Sigmoid colon (tissue), 7 donors: ENCODE results near the gene IRF5. TPM values are rescaled to one million over a fixed set of nuclear protein-coding genes. Genes with fewer than 3 reads are reported as not detected.

Experiments used
- DNase-seq: peaks from one replicate; pipeline ENCODE4 v3.0.0-alpha.2; 2019
- H3K27ac ChIP-seq, 4 donors: fragments of 200-600 bp; sonication (generic); one replicate each; pipeline ENCODE4 v1.5.1; 2016 to 2019; ENCODE audit warnings: mild to moderate bottlenecking in 1 of 4
- H3K27me3 ChIP-seq, 3 donors: fragments of 200-600 bp; sonication (generic); one replicate each; pipeline ENCODE4 v1.5.1; 2019; ENCODE audit warnings: mild to moderate bottlenecking in 1 of 3
- H3K36me3 ChIP-seq, 4 donors: fragments of 200-600 bp; sonication (generic); one replicate each; pipeline ENCODE4 v1.5.1; 2016 to 2019
- H3K4me1 ChIP-seq, 4 donors: fragments of 200-600 bp; sonication (generic); one replicate each; pipeline ENCODE4 v1.5.1; 2017 to 2019
- H3K4me3 ChIP-seq, 4 donors: fragments of 200-600 bp; sonication (generic); one replicate each; pipeline ENCODE4 v1.5.1; 2017 to 2019; ENCODE audit warnings: mild to moderate bottlenecking in 2 of 4, moderate library complexity in 1 of 4
- H3K9me3 ChIP-seq, 4 donors: fragments of 200-600 bp in 3 of 4; sonication (generic) in 3 of 4; one replicate each; pipeline versions ENCODE4 v1.5.1 to v1.6.1; 2013 to 2019
- CTCF ChIP-seq, 4 experiments: fragments of 450-650 bp in 3 of 4; fragments of 200-600 bp in 1 of 4; IDR thresholded peaks; one replicate each; pipeline ENCODE4 v1.5.1; 2016 to 2019; ENCODE audit warnings: antibody characterized with exemption in 4 of 4, mild to moderate bottlenecking in 3 of 4, moderate library complexity in 2 of 4
- EP300 ChIP-seq, 4 donors: sonication (generic); formaldehyde crosslinking; IDR thresholded peaks; one replicate each; pipeline ENCODE4 v1.6.1; 2017; ENCODE audit warnings: antibody characterized with exemption in 4 of 4
- POLR2A ChIP-seq, 2 donors: fragments of 450-650 bp; IDR thresholded peaks; one replicate each; pipeline ENCODE4 v1.6.1; 2016; ENCODE audit warnings: antibody characterized with exemption in 2 of 2, mild to moderate bottlenecking in 2 of 2, moderate library complexity in 2 of 2
- POLR2AphosphoS5 ChIP-seq, 4 donors: sonication (generic); formaldehyde crosslinking; IDR thresholded peaks; one replicate each; pipeline ENCODE4 v1.6.1; 2017; ENCODE audit warnings: antibody characterized with exemption in 4 of 4
- WGBS, 2 donors: extraction: QIAGEN DNeasy Blood & Tissue Kit; methylation state at CpG; one replicate each; pipeline ENCODE4 v1.1.7; 2013; 5-methylcytosine and 5-hydroxymethylcytosine counted together
- intact Hi-C: fragments of 100-400 bp; cut with DNase I; formaldehyde crosslinking; loops from one replicate; pipeline ENCODE4 v1.15.1; 2023
- polyA plus RNA-seq, 3 donors: library from polyadenylated mRNA; stranded (reverse); fragments of 200-250 nt; gene quantifications; one replicate each; pipeline ENCODE4 v1.2.3, GENCODE V29; 2013
- total RNA-seq, 4 donors: library from RNA; depleted of rRNA; stranded (reverse); fragments of >200 nt; gene quantifications; one replicate each; pipeline ENCODE4 v1.1.0, GENCODE V29; 2016
- donor health status: healthy with polysubstance abuse.
- donor health status: Bipolar disorder and iron deficiency.
- donor health status: healthy.

The IRF5 gene
- total and polyA plus RNA-seq, 7 donors = 4.6 to 15.3 (median 6.6) TPM

DNA sequence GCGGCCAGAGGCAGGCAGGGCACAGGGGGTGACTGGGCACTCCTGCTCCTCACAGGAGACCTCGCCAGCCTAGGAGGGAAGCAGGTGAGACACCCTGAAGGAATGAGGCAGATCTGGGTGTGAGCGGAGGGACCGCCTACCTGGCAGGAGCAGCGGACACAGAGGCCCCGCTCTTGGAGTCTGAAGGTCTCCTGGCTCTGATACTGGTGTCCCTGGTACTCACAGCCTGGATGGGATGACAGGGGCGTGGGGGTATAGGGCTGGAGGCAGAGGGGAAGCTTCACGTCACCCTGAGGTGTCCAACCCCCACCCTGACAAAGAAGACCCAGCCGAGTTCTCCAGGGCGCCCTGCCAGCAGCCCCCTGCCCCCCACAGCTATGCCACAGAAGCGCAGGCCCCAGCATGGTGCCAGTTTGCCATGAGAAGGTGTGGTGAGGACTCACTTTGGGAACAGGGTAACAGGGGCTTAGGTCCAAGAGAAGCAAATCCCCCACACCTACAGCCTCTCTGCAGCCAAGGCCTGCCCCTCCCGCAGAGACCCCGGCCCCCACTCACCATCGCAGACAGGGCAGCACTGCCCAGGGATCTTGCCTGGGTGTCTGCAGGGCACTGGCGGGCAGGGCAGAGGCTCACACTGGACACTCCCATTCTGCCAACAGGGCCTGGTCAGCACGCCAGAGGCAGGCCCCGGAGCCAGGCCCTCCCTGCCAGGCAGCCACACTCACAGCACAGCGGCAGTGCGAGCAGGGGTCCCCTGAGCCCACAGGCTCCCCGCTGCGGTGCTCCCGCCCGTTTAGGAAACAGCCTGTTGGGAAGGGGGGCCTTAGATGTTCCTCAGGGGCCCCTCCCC, 44.3 kb upstream of the IRF5 start:
- TF ChIP-seq EP300 (IDR thresholded peaks at IDR 0.05) = no peak
- TF ChIP-seq POLR2A (IDR thresholded peaks at IDR 0.05) = no peak
- TF ChIP-seq POLR2AphosphoS5 (IDR thresholded peaks at IDR 0.05) = no peak
- Histone ChIP-seq H3K4me1 (peaks cover 0 to 10% (median 6%) of the 10 kb centered on the region in 4 donors), H3K9me3 (no peaks in the 10 kb centered on the region), H3K36me3 (no peaks in the 10 kb centered on the region), H3K27me3 (peaks cover 12 to 31% (median 19%) of the 10 kb centered on the region in 3 donors), H3K4me3 (no peak overlapping the region), H3K27ac (no peak overlapping the region)
- 66 to 87% methylated on average over 23 of the region's 23 CpGs for WGBS, 2 donors
- intact Hi-C loops = no loop called here
- peak; percentile 57 for DNase-seq

DNA sequence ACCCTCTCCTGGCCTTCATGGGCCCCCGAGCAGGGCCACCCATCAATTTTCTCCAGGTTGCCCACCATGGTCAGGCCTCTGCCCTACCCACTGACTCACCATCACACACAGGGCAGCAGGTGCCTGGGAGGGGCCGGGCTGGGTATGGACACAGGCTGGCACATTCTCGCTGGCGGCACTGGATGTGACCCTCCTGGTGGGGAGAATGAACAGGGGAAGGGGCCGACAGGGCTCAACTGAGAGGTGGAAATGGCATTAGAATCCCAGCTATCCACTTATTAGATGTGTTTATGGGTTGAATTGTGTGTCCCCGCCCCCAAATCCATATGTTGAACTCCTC, 43.7 kb upstream of the IRF5 start:
- TF ChIP-seq CTCF (IDR thresholded peaks at IDR 0.05) = no peak
- TF ChIP-seq POLR2A (IDR thresholded peaks at IDR 0.05) = no peak
- no peak for TF ChIP-seq EP300 (IDR thresholded peaks at IDR 0.05)
- no peak for TF ChIP-seq POLR2AphosphoS5 (IDR thresholded peaks at IDR 0.05)
- Histone ChIP-seq H3K4me1 (peaks cover 0 to 10% (median 6%) of the 10 kb centered on the region in 4 donors), H3K27me3 (peaks cover 12 to 25% (median 19%) of the 10 kb centered on the region in 3 donors), H3K9me3 (no peaks in the 10 kb centered on the region), H3K4me3 (no peak overlapping the region), H3K27ac (no peak overlapping the region), H3K36me3 (no peaks in the 10 kb centered on the region)
- no peak for DNase-seq
- intact Hi-C loops = no loop called here
- WGBS, 2 donors = 95 to 97% methylated on average over 6 of the region's 6 CpGs

DNA sequence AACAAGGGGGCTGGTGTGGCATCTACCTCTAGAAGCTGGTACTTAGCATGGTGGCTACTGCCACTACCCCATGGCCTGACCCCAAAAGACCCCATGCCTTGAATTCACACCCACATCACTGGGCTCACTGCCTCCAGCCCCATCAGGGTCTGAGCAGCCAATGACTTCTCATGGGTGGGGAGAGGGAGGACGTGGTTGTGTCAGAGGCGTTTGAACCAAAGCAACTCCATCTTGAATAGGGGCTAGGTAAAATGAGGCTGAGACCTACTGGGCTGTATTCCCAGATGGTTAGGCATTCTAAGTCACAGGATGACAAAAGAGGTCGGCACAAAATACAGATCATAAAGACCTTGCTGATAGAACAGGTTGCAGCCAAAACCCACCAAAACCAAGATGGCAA, 42.4 kb upstream of the IRF5 start:
- no peak for DNase-seq
- intact Hi-C loops = no loop called here
- Histone ChIP-seq H3K4me3 (no peak overlapping the region), H3K4me1 (peaks cover 0 to 10% (median 6%) of the 10 kb centered on the region in 4 donors), H3K27ac (no peak overlapping the region), H3K36me3 (no peaks in the 10 kb centered on the region), H3K9me3 (no peaks in the 10 kb centered on the region), H3K27me3 (peaks cover 12 to 20% (median 15%) of the 10 kb centered on the region in 3 donors)
- TF ChIP-seq POLR2A (IDR thresholded peaks at IDR 0.05) = no peak
- no peak for TF ChIP-seq CTCF (IDR thresholded peaks at IDR 0.05)
- no peak for TF ChIP-seq POLR2AphosphoS5 (IDR thresholded peaks at IDR 0.05)
- no peak for TF ChIP-seq EP300 (IDR thresholded peaks at IDR 0.05)
- 81 to 86% methylated on average over 3 of the region's 3 CpGs for WGBS, 2 donors

DNA sequence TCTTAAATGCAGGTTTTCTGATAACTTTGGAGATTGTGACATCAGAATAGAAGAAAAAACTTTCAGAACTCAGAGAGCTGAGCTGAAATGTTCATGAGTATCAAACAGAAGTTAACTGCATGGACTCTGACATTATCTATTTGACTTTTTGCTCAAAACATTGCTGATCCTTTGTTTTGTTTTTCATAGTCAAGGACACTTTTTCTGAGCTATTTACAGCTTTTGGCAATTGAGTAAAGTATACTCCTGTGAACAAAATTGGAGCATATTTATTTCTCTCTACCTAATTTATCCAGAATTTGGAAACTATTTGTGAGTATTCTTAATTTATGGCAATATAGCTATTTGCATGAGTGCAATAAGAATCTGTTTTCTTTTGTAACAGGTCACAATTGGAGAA, 38.3 kb upstream of the IRF5 start:
- intact Hi-C loops = no loop called here
- TF ChIP-seq POLR2A (IDR thresholded peaks at IDR 0.05) = no peak
- no peak for DNase-seq
- Histone ChIP-seq H3K27me3 (peaks cover 0 to 4% (median 0%) of the 10 kb centered on the region in 3 donors), H3K9me3 (no peaks in the 10 kb centered on the region), H3K4me3 (no peak overlapping the region), H3K27ac (no peak overlapping the region), H3K36me3 (no peaks in the 10 kb centered on the region), H3K4me1 (no peaks in the 10 kb centered on the region)

GRCh38 chr7:128900237-128900636, 37.5 kb upstream of the IRF5 start:
- intact Hi-C loops = no loop called here
- no peak overlapping the region for H3K4me3 ChIP-seq
- TF ChIP-seq POLR2A (IDR thresholded peaks at IDR 0.05) = no peak
- no peak for TF ChIP-seq POLR2AphosphoS5 (IDR thresholded peaks at IDR 0.05)
- no peak for TF ChIP-seq CTCF (IDR thresholded peaks at IDR 0.05)
- no peak for TF ChIP-seq EP300 (IDR thresholded peaks at IDR 0.05)
- H3K27ac ChIP-seq = no peak overlapping the region
- WGBS, 2 donors = 75 to 77% methylated on average over 1 of the region's 1 CpG
- H3K27me3 ChIP-seq = peaks cover 0 to 6% (median 0%) of the 10 kb centered on the region in 3 donors
- no peaks in the 10 kb centered on the region for H3K9me3 ChIP-seq
- DNase-seq = no peak
- H3K4me1 ChIP-seq = no peaks in the 10 kb centered on the region
- no peaks in the 10 kb centered on the region for H3K36me3 ChIP-seq
